Femur (tissue), 1 donor: ENCODE results near the gene DLG2.

Experiments
- DNase-seq: peaks from one replicate; pipeline ENCODE4 v3.0.0-alpha.2; 2017

DLG2 gene

DNA sequence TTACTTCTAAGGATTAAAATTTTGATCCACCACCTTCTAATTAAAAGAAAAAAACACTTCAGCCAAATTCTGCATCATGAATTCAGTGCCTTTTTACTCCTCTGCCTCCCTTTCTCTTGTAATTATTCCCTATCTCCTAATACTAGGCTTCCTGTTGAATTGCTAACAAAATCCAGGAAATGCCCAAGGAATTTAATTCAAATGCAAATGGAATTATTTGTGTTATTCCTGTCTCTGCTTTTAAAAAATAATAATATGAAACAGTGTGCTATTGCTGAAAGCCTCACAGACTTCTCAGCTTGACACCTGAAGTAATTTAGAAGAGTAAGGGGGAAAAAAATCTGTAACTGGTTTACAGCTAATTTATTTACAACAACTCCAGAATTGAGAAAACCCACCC is 85.5 kb downstream of the DLG2 start:
- DNase-seq = no peak

DNA sequence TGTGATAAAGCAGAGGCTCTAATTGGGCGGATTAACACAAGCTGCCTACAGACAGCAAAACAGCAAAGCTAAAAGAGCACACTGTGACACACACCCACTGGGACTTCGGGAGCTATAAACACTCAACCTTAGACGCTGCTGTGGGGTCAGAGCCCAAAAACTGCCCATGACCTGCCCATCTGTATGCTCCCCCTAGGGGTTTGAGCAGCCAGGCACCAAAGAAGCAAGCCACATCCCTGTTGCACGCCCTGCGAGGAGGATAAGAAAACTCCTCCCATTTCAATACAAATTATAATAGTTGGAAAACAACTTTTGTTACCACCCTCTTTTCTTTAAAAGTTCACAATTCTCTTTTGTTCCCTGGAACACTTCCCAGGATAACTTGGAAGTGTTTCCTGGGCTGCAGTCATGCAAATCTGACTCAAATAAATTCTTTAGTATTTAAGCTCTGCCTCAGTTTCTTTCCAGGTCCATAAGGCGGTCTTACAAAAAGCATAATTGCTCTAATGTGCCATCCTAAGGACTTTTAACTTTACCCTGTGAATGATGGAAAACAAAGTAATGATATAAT is 86.4 kb downstream of the DLG2 start:
- DNase-seq = no peak

DNA sequence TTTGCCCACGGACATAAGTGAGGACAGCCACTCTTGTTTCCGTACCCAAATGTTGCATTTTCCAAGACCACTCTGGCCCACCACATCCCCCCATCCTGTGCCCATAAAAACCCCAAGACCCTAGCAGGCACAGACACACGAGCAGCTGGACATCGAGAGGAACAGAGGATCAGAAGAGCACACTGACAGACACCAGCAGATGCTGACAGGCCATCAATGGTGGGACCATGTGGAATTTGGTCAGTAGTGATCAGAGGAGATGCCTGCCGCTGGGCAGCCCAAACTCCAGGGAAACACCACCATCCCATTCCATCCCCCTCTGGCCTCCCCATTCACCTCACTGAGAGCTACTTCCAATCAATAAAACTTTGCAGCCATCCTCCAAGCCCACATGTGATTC is 87.0 kb downstream of the DLG2 start:
- DNase-seq = no peak

DNA sequence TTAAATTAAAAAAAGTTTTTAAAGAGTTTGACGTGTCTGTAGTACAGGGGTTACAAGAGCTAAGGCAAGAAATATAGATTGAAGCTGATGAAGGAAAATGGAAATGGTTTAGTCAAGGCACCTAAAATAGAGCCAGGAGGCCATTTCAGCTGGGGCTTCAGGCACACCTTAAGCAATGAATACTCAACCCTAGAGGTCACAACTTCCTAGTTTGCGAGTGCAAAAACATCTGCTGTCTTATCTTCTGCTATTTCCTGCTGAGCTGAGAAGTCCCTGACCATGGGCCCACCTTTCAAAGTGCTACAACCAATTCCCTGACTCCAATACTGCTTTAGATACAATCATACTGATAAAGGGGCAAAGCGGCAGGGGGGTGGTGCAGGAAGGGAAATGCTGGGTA is 87.4 kb downstream of the DLG2 start:
- DNase-seq = no peak

DNA sequence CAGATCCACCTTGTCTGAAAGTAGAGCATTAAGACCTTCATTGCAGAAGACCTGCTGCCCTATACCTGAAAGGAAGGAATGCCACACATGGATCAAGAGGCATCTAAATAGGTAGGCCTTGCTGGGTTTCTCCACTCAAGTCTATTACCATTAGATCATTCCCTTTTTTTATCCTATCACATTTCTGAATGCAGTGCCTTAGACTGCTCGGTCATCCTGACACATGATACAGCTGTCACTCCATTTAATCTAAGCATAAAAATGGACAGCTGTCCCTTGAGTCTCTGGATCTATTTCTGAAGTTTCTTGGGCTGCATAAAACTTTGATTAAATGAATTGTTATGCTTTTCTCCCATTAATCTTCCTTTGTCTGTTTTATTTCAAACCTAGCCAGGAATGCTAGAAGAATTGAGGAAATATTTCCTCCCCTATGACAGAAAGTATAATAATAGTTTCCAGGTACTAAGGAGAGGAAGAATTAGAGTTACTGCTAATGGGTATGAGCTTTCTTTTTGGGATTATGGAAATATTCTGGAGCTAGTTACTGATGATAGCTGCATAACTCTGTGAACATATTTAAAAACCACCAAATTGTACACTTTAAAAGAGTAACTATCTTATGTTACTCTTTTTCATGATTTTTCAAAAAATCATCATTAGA is 88.0 kb downstream of the DLG2 start:
- no peak for DNase-seq

DNA sequence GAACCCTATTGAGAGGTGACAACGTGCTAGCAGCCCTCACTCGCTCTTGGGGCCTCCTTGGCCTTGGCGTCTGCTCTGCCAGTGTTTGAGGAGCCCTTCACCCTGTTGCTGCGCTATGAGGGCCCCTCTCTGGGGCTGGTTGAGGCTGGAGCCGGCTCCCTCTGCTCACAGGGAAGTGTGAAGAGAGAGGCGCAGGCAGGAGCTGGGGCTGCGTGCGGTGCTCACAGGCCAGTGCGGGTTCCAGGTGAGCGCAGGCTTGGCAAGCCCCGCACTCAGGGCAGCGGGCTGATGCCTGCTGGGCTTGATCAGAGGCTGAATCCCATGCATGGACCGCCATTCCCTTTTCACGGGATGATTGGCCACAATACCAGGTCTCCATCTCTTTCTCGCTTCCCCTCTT is 90.7 kb downstream of the DLG2 start:
- DNase-seq = no peak

DNA sequence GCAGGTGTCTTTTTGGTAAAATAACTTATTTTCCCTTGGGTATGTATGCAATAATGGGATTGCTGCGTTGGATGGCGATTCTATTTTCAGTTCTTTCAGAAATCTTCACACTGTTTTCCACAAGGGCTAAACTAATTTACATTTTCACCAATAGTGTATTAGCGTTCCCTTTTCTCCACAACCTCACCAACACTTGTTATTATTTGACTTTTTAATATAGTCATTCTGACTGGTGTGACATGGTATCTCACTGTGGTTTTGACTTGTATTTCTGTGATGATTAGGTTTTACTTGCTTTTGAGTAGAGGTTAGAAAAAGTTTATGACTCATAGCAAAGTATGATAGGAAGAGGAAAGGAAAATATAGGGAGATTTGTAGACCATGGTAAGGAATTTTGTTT is 92.3 kb downstream of the DLG2 start:
- no peak for DNase-seq

DNA sequence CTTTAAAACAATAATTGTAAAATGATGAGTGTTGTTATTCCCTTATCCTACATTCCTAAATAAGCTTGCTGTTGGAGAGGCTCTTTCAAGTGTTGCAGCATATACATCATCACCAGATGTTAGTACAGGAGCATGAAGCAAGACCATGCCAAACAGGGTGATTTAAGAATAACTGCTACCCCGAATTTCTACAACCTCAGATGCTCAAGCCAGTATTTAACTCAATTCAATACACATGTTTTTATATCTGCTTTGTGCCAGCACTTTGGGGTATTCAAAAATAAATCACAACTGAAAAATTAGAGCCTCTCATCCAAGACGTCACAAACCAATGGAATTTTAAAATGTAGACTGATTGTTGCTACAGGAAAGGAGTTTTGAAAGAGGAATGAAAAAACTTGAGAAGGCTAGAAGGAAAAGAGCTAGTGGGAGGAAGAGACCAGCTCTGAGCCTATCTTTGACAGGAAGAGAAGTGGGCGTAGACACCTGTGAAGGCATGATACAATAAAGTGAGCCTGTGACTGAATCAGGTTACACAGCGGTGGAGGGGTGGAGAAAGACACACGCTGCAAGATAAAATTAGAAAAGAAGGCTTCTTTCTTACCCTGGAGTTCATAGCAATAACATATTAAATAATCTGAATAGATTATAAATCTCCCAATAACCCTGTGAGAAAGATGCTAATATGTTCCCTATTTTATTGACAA is 95.8 kb downstream of the DLG2 start:
- no peak for DNase-seq

DNA sequence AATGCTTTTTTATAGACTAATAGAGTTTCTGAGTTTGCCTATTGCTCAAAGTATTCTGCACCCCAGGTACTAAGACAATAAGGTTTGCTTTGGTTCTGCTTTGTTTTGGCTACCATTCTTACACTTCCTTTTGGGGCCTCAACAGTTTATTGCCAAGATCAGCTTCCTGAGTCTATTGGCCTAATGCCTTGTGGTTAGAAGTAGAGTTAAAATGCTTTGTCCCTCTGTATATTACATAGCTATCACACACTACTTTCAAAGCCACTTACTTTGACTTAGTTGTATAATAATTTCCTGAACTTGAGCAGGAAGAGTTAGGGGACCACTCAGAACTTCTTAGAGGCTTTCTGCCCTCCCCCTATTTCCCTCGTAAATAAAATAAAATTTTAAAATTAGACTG is 96.5 kb downstream of the DLG2 start:
- DNase-seq = no peak

DNA sequence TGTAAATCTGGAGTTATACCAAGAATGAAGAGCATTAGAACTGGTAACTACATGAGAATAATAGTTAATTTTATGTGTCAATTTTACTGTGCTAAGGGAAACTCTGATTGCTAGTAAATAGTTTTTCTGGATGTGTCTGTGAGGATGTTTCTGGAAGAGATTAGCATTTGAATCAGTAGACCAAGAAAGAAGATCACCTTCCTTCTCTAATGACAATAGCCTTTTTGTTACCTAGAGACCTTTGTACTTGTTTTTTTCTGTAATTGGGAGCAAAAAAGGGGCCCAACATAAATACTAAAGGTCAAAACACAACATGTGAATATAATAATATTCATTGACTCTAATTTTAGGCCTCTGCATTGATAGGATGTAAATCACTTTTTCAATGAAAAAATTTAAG is 100.6 kb downstream of the DLG2 start:
- DNase-seq = no peak

DNA sequence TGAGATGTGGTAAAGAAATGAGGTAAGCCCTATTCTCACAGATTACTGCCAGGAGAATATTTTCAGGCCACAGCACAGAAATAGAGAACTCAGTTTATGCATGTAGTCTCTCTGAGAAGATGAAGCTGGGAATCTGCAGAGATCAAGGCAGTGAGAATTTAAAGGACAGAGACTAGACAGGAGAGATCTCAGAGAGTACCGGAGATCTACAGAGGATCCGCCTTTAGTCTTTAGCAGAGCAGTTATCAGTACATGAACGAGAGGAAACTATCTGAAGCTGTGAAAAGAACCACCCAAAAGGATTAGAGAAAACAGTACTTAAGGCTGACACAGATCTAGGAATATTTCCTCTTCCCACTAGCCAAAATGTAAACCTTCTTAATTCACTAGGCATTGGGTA is 101.5 kb downstream of the DLG2 start:
- no peak for DNase-seq

DNA sequence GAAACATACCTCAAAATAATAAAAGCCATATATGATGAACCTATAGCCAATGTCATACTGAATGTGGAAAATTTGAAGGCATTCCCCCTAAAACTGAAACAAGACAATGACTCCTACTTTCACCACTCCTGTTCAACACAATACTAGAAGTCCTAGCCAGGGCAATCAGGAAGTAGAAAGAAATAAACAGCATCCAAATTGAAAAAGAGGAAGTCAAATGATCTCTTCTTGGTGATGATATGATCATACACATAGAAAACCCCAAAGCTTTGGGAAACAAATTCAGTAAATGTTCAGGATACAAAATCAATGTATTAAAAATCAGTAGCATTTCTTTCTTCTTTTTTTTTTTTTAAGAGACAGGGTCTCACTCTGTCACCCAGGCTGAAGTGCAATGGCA is 109.9 kb downstream of the DLG2 start:
- DNase-seq = no peak

DNA sequence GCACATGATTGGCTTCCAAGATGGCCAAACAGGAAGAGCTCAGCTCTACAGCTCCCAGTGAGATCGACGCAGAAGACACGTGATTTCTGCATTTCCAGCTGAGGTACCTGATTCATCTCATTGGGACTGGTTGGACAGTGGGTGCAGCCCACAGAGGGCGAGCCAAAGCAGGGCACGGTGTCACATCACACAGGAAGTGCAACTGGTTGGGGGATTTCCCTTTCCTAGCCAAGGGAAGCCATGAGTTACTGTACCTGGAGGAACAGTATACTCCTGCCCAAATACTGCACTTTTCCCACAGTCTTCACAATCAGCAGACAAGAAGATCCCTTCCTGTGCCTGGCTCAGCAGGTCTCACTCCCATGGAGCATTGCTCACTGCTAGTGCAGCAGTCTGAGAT is 131.2 kb downstream of the DLG2 start:
- no peak for DNase-seq

DNA sequence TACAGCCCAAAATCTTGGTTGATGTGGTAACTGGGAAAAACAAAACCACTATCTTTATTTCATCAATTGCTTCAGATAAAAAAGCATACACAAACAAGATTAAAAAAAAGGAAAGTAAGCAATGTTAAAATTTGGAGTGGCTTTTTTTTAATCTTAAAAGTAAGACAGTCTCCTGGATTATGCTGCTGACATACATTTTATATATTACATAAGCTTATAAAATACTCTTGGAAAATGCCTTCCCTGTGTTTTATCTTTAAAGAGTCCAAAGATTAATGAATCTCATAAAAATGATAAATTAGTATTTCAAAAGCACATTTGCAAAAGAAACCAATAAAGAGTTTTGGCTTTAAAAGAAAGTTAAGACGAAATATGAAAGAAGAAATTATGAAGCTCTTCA is 132.7 kb downstream of the DLG2 start:
- DNase-seq = no peak

DNA sequence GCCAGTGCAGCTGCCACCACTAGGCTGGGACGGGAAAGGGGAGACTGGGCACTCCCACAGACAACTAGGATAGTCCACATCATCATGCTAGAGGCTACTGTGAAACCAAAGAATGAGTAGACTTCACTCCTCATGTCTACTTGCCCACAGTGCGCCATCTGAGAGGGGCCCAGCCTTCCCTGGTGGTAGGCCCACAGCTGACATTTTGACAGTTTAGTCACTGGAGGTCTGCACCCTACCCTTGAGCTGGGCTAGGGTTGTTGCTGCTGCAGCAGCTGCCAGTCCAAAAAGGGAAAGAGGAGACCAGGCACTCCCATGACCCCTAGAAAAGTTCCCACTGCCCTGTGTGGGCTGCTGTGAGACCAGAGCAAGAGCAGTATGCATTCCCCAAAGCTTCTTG is 141.2 kb downstream of the DLG2 start:
- DNase-seq = no peak

DNA sequence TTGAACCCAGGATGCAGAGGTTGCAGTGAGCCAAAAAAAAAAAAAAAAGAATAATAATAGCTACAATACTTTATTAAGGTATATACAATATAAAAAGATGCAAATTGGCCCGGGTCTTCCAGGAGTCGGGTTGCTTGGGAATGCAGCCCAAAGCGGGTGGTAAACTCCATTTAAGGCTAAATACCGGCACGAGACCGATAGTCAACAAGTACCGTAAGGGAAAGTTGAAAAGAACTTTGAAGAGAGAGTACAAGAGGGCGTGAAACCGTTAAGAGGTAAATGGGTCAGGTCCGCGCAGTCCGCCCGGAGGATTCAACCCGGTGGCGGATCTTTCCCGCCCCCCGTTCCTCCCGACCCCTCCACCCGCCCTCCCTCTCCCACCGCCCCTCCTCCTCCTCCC is 143.3 kb downstream of the DLG2 start:
- no peak for DNase-seq

DNA sequence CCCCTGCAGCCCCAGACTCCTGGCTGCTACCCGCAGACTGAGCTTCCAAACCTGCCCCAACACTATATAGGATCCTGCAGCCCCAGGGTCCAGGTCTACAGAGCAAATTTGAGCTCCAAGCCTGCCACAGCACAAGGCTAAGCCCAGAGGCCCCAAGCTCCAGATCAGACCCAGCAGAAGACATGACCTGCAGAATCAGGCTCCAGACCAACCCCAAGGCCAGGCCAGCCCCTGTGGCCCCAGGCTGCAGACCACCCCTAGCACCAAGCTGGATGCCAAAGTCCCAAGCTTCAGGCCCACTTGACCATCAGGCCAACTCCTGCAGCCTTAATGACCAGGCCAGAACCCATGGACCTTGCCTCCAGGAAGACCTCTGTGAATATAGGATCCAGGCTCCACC is 145.3 kb downstream of the DLG2 start:
- DNase-seq = no peak

DNA sequence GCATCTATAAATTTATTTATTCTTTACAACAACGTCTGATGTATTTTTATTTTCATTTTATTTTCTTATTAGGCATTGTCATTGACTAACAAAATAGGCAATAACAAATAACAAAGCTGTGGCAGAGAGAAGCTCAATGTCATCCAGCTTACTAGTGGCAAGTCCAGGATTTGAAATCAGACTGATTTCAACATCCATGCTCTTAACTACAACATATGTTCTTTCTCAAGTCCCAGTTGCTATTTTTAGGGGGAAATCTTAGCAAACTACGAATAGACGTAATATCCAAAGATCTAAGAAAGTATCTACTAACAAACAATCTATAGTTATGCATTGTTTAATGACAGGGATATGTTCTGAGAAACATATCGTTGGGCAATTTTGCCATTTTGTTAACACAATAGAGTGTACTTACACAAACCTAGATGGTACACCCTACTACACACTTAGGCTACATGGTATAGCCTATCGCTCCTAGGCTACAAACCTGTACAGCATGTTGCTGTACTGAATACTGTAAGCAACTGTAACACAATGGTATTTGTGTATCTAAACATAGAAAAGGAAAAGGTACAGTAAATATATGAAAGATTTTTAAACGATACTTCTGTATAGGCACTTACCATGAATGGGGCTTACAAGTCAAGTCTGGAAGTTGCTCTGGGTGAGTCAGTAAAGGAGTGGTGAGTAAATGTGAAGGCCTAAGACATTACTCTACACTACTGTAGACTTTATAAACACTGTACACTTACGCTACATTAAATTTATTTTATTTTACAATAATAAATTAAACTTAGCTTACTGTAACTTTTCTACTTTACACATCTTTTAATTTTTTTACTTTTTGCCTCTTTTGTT is 151.3 kb downstream of the DLG2 start:
- no peak for DNase-seq

DNA sequence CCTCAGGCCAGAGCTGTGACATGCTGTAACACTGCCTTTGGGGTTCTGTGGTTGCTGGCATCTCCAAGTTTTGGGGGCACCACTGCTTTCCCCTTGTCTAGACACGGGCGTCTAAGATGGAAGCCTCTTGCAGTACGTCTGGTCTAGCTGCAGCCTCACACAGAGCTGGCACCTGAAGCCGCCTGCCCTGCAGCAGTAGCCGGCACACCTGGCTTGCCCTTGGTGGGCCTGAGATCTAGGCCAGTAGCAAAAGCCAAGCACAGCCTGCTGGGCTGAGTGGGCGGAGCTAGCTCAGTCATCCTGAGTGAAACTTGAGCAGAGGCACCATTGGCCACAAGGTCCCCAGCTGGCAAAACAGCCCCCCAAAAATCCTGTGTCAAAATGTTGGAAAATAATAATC is 154.2 kb downstream of the DLG2 start:
- DNase-seq = no peak

DNA sequence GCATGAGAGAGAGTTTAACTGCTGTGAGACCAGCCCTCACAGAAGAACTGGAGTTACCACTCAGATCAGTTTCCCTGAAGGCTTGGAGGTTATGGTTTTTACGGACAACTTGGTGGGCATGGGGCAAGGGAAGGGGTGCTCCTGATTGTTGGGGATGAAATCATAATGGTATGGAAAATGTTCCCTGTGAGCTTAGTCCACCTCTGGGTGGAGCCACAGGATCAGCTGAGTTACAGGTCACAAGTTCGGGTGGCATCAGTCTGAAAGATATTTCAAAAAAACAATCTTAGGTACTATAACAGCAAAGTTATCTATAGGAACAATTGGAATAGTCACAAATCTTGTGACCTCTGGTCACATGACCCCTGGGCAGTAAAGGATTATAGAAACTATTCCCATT is 162.9 kb downstream of the DLG2 start:
- no peak for DNase-seq

DNA sequence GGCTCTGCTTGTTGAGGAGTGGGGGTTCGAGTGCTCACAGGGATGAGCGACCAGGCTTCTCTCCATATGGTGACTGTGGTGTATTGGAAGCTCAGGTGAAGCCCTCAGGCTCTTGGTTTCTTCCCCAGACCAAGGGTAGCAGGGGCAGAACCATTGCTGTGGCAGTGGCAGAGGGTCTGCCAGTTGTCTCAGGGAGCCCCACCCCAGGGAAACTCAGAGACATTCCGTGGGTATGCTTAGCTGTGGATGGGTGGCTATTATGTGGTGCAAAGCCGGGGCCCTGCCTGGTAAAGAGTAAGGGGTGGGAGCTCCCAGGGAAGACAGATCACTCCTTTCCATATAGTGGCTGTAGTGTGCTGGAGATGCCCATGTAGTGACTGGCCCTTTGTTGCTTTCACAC is 167.8 kb downstream of the DLG2 start:
- no peak for DNase-seq

DNA sequence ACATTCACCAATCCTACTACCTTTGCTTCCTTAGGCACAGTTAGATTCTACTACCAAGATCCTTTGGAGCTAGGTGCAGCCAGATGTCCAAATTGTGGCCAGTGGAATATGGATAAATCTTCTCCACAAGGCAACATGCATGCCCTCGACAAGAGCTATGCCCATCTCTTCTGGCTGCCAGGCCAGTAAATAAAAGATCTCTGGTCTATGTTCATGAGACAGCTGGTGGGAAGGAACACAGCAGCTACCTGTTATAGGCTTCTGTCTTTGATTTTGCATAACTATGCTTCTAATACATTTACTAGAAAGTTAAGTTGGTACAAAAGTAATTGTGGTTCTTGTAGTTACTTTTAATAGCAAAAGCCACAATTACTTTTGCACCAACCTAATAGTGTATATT is 182.7 kb downstream of the DLG2 start:
- DNase-seq = no peak

DNA sequence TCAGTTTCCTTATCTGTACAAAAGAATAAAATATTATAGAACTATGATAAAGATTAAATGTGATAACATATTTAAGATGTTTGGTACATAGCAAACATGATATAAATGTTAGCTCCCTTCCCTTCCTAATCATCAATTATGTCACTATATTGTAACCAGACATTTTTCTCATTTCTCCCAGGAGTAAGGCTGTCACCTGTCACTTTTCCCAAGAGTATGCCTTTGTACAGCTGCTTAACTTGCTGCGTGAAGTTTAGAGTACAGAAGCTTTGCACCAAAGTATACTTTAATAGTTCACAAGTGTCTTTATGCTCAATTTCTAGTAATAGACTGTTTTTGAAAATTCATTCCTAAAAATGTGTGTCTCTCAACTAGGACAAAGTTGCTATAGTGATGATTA is 186.9 kb downstream of the DLG2 start:
- DNase-seq = no peak

DNA sequence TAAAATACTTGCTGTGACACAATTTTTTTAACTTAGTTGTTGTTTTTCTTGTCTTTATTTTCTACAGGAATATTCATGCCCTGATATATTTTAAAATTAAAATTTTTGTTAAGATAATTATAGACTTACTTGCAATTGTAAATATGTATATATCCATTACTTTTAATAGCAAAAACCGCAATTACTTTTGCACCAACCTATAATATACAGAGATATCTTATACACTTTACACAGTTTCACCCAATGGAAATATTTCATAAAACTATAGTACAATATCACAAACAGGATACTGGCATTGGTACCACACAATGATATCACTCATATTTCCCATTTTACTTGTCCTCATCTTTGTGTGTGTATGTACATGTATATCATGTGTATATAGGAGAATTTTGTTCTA is 188.8 kb downstream of the DLG2 start:
- DNase-seq = no peak
